Thyroid gland (tissue), 4 donors: ENCODE results near the gene WNT3.

Experiments
- CTCF ChIP-seq, 6 experiments: fragments of 200-600 bp in 3 of 6; fragments of 450-650 bp in 3 of 6; sonication (generic) in 3 of 6; IDR thresholded peaks; one replicate each; pipeline ENCODE4 v1.5.1; 2016 to 2019; ENCODE audit warnings: antibody characterized with exemption in 6 of 6, mild to moderate bottlenecking in 2 of 6, inconsistent platforms in 1 of 6, moderate library complexity in 1 of 6
- POLR2A ChIP-seq, 2 donors: fragments of 450-650 bp; IDR thresholded peaks; one replicate each; pipeline ENCODE4 v1.6.1; 2017; ENCODE audit warnings: antibody characterized with exemption in 2 of 2, mild to moderate bottlenecking in 2 of 2, moderate library complexity in 1 of 2

GRCh38 chr17:46756861-46757260 lies 61.6 kb downstream of the WNT3 start:
- TF ChIP-seq CTCF (IDR thresholded peaks at IDR 0.05): no peak
- no peak for TF ChIP-seq POLR2A (IDR thresholded peaks at IDR 0.05)
